Endothelial cell of umbilical vein (primary cell): ENCODE data around the gene NKAIN4. TPM values are rescaled to one million over a fixed set of nuclear protein-coding genes. Genes with fewer than 3 reads are reported as not detected.

ENCODE experiments used
- BruUV-seq: library from RNA; stranded (reverse); fragments of 400-500 nt; replicated peaks from 2 replicates; lab custom pipeline; 2021; lab: Mats Ljungman, UMichigan
- CTCF ChIA-PET: fragments of 300-600, 350-600 bp; sonication (Branson Sonifier 250); formaldehyde crosslinking; loops from one replicate; lab custom pipeline; 2021; ENCODE audit warnings: antibody characterized with exemption, inconsistent platforms; lab: Charles Lee
- POLR2A ChIA-PET: fragments of 300-600, 350-600 bp; sonication (Branson Sonifier 250); formaldehyde crosslinking; loops from one replicate; lab custom pipeline; 2021; ENCODE audit warnings: antibody characterized with exemption, inconsistent platforms; lab: Charles Lee
- DNase-seq: peaks from one replicate; pipeline ENCODE4 v3.0.0-alpha.2; 2011; ENCODE audit warnings: low read depth, low spot score
- FAIRE-seq: peaks from 2 replicates; lab custom pipeline; 2011; peaks lifted over from hg19 to GRCh38; lab: Jason Lieb, UNC
- H2AFZ ChIP-seq: 2 replicates; pipeline ENCODE4 v1.6.0; 2012; ENCODE audit warnings: low read depth, low read length, control low read depth, inconsistent platforms
- H3K27ac ChIP-seq: 2 replicates; pipeline ENCODE4 v1.5.1; 2011; ENCODE audit warnings: low read depth, mild to moderate bottlenecking, control low read depth, low read length, moderate library complexity; ENCODE audit not compliant: insufficient read depth
- H3K27me3 ChIP-seq, 2 experiments: 2 replicates each; pipeline versions ENCODE4 v1.6.0 to v1.6.1; 2011; ENCODE audit warnings: low read length in 2 of 2, mixed read lengths in 1 of 2; ENCODE audit not compliant: control insufficient read depth in 2 of 2, insufficient read depth in 2 of 2
- H3K36me3 ChIP-seq, 2 experiments: 2 replicates in 1 of 2; 3 replicates in 1 of 2; pipeline ENCODE4 v1.5.1; 2011; ENCODE audit warnings: low read length in 2 of 2, mild to moderate bottlenecking in 1 of 2, moderate library complexity in 1 of 2; ENCODE audit not compliant: control insufficient read depth in 2 of 2, insufficient read depth in 2 of 2; ENCODE audit errors: extremely low read depth in 1 of 2
- H3K4me1 ChIP-seq: 3 replicates; pipeline ENCODE4 v1.5.1; 2011; ENCODE audit warnings: mild to moderate bottlenecking, low read length; ENCODE audit not compliant: control insufficient read depth, insufficient read depth; ENCODE audit errors: extremely low read depth
- H3K4me2 ChIP-seq: 2 replicates; pipeline ENCODE4 v1.6.1; 2011; ENCODE audit warnings: low read length, control low read depth, mixed read lengths; ENCODE audit not compliant: insufficient read depth
- H3K4me3 ChIP-seq, 3 experiments: fragments of 200-600 bp in 1 of 3; sonication (generic), shearing (Covaris generic) in 1 of 3; replicated peaks in 1 of 3; 2 replicates each; pipeline ENCODE4 v1.5.1; 2011 to 2016; ENCODE audit warnings: control low read depth in 3 of 3, low read length in 3 of 3, mild to moderate bottlenecking in 2 of 3, inconsistent platforms in 1 of 3, low read depth in 1 of 3, moderate library complexity in 1 of 3; ENCODE audit not compliant: insufficient read depth in 1 of 3
- H3K79me2 ChIP-seq: 2 replicates; pipeline ENCODE4 v1.6.0; 2012; ENCODE audit warnings: low read length, inconsistent platforms; ENCODE audit not compliant: control insufficient read depth, insufficient read depth
- H3K9ac ChIP-seq: replicated peaks from 2 replicates; pipeline ENCODE3; 2011; ENCODE audit warnings: low read length, control low read depth; ENCODE audit not compliant: insufficient read depth; ENCODE audit errors: extremely low read depth
- H3K9me1 ChIP-seq: replicated peaks from 3 replicates; pipeline ENCODE4 v1.6.0; 2011; ENCODE audit warnings: mild to moderate bottlenecking, low read length; ENCODE audit not compliant: control insufficient read depth, insufficient read depth; ENCODE audit errors: extremely low read depth
- H3K9me3 ChIP-seq: replicated peaks from 2 replicates; pipeline ENCODE4 v1.5.1; 2012; ENCODE audit warnings: low read length, inconsistent platforms; ENCODE audit not compliant: control insufficient read depth, insufficient read depth
- H4K20me1 ChIP-seq: replicated peaks from 2 replicates; pipeline ENCODE3; 2011; ENCODE audit warnings: mild to moderate bottlenecking, low read length; ENCODE audit not compliant: control insufficient read depth, insufficient read depth; ENCODE audit errors: extremely low read depth
- EZH2 ChIP-seq: IDR thresholded peaks from 2 replicates; pipeline ENCODE4 v1.6.1; 2012; ENCODE audit warnings: borderline replicate concordance, low read depth, mild to moderate bottlenecking, moderate library complexity, low read length, inconsistent platforms; ENCODE audit not compliant: severe bottlenecking
- FOS ChIP-seq: IDR thresholded peaks from 2 replicates; pipeline ENCODE4 v1.6.1; 2011; ENCODE audit warnings: mild to moderate bottlenecking, low read length, moderate library complexity, borderline replicate concordance; ENCODE audit not compliant: insufficient read depth
- GATA2 ChIP-seq: IDR thresholded peaks from 2 replicates; pipeline ENCODE4 v1.7.0; 2011; ENCODE audit warnings: low read depth, mild to moderate bottlenecking, moderate library complexity, mixed read lengths, low read length; ENCODE audit not compliant: insufficient read length, insufficient read depth
- JUN ChIP-seq: IDR thresholded peaks from 2 replicates; pipeline ENCODE4 v1.6.1; 2011; ENCODE audit warnings: borderline replicate concordance, low read depth; ENCODE audit not compliant: insufficient read length, insufficient read depth
- MYC ChIP-seq: IDR thresholded peaks from one replicate; pipeline ENCODE4 v1.6.1; 2011; ENCODE audit warnings: mild to moderate bottlenecking, low read depth, low read length
- POLR2A ChIP-seq: IDR thresholded peaks from 2 replicates; pipeline ENCODE4 v1.6.1; 2012; ENCODE audit warnings: low read depth, mild to moderate bottlenecking, control low read depth, low read length
- POLR2AphosphoS5 ChIP-seq: IDR thresholded peaks from 2 replicates; pipeline ENCODE4 v1.6.1; 2012; ENCODE audit warnings: low read depth, mild to moderate bottlenecking, control low read depth, low read length, moderate library complexity; ENCODE audit not compliant: insufficient read depth
- dilution Hi-C: fragments of 300-500 bp; cut with MboI; formaldehyde crosslinking; loops from one replicate; pipeline ENCODE4 v1.15.0; 2019; ENCODE audit warnings: low sequenced_read_pairs; ENCODE audit not compliant: extremely low pct_ligation_motif_present
- intact Hi-C: fragments of 100-400 bp; cut with micrococcal nuclease; formaldehyde crosslinking; loops from one replicate; pipeline ENCODE4 v1.10.0; 2022
- polyA plus RNA-seq, 4 experiments: library from polyadenylated mRNA; depleted of rRNA in 3 of 4; stranded (reverse) in 3 of 4; unstranded in 1 of 4; fragments of >200 nt; gene quantifications; 2 replicates each; pipeline versions ENCODE4 v1.2.1 to v1.2.3, GENCODE V29; 2011 to 2012; ENCODE audit warnings: missing spikeins in 1 of 4
- total RNA-seq: library from RNA; stranded (reverse); gene quantifications from 2 replicates; pipeline ENCODE4 v1.2.3, GENCODE V29; 2021
- TF ChIP-seq, protein P1 (sequence below): IDR thresholded peaks from 2 replicates; pipeline ENCODE4 v1.6.1; 2011; ENCODE audit not compliant: insufficient read depth, insufficient read length
- TF ChIP-seq, protein P2 (sequence below), 2 donors: IDR thresholded peaks; 1 replicate in 1 of 2; 2 replicates in 1 of 2; pipeline ENCODE4 v1.5.1; 2011; ENCODE audit warnings: low read length in 2 of 2, mild to moderate bottlenecking in 2 of 2, moderate library complexity in 2 of 2, control low read depth in 1 of 2, inconsistent platforms in 1 of 2, low read depth in 1 of 2; ENCODE audit not compliant: insufficient read depth in 1 of 2; ENCODE audit errors: extremely low read depth in 1 of 2

The NKAIN4 gene
- total and polyA plus RNA-seq, 2 donors (not counting 3 experiments of a cell fraction or from before 2014, with no cell fraction given): 0.04 TPM; not detected in 1

DNA sequence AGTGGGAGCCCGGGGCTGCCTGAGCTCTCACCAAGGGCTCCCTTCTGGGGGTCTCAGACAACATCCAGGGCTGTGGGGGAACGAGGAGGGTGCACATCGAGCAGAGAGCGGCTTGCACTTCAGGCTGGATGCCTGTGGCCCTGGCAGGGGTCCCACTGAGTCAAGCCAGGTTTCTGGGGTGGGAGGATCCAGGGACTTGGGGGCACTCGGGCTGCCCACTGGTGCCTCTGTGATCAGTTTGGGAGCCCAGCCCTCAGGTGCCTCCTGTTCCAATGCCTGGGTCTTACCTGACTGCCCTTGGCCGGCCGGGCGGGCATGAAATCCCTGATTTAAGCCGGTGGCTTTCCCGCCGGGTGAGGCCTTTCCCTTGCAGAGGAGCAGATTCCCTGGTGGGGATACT lies 39.2 kb upstream of the NKAIN4 start:
- Histone ChIP-seq H3K4me2 (no peak overlapping the region), H4K20me1 (no peaks in the 10 kb centered on the region), H3K4me3 (no peak overlapping the region), H3K27ac (no peak overlapping the region), H3K9me3 (no peaks in the 10 kb centered on the region), H3K4me1 (no peaks in the 10 kb centered on the region), H3K79me2 (no peaks in the 10 kb centered on the region), H3K27me3 (peaks cover 8 to 12% of the 10 kb centered on the region in 2 experiments), H3K36me3 (peaks cover 0 to 4% of the 10 kb centered on the region in 2 experiments), H2AFZ (no peak overlapping the region), H3K9me1 (no peaks in the 10 kb centered on the region), H3K9ac (no peak overlapping the region)
- FAIRE-seq (no peak), DNase-seq (no peak)
- intact Hi-C loops (loop anchor here (5.0 kb wide), 1 partner anchor 71 kb away; no protein-coding TSS in a partner anchor), dilution Hi-C loops (no loop called here)
- TF ChIP-seq, protein P1, sequence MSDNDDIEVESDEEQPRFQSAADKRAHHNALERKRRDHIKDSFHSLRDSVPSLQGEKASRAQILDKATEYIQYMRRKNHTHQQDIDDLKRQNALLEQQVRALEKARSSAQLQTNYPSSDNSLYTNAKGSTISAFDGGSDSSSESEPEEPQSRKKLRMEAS: no peak
- no peak for TF ChIP-seq FOS
- ChIA-PET CTCF (interaction anchor here (2.0 to 3.8 kb wide), 2 partner anchors 70 to 88 kb away, joined by 7 to 50 read pairs; no protein-coding TSS in a partner anchor), POLR2A (no interaction called here)
- no TSS peak for BruUV-seq

DNA sequence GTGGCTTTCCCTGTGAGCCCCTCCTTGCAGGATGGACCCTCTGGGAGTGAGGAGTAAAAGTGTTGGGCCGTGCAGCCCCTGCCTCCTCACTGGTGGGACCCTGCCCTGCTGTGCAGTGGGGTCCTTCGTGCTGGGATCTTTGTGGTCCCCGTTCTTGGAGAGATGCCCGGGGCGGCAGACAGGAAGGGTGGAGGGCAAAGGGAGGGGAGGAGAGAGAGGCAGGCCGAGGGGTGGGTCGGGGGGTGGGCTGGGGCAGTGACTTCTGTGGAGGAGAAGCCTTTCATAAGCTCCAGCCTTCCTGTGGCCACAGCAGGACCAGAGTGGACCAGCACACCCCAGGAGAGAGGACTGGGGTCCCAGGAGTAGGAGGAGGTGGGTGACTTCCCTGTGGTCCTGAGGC lies 38.6 kb upstream of the NKAIN4 start, which contains the start of gene COL20A1:
TSS of gene COL20A1 (plus strand) at position 283 of the 400 bp plus-strand sequence. CDS start 1,922 bp downstream, outside the sequence.
- TF ChIP-seq POLR2A: no peak
- TF ChIP-seq, protein P1: no peak
- no peak for TF ChIP-seq GATA2
- no peak for TF ChIP-seq EZH2
- TF ChIP-seq, protein P2, sequence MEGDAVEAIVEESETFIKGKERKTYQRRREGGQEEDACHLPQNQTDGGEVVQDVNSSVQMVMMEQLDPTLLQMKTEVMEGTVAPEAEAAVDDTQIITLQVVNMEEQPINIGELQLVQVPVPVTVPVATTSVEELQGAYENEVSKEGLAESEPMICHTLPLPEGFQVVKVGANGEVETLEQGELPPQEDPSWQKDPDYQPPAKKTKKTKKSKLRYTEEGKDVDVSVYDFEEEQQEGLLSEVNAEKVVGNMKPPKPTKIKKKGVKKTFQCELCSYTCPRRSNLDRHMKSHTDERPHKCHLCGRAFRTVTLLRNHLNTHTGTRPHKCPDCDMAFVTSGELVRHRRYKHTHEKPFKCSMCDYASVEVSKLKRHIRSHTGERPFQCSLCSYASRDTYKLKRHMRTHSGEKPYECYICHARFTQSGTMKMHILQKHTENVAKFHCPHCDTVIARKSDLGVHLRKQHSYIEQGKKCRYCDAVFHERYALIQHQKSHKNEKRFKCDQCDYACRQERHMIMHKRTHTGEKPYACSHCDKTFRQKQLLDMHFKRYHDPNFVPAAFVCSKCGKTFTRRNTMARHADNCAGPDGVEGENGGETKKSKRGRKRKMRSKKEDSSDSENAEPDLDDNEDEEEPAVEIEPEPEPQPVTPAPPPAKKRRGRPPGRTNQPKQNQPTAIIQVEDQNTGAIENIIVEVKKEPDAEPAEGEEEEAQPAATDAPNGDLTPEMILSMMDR (IDR thresholded peaks at IDR 0.05; ENCODE audit: extremely low read depth in 1 of 2, insufficient read depth in 1 of 2, low read depth in 1 of 2, low read length in 2 of 2): no peak
- no peak for TF ChIP-seq MYC
- no peak for TF ChIP-seq JUN
- no peak for TF ChIP-seq FOS
- TF ChIP-seq POLR2AphosphoS5: no peak
- FAIRE-seq (no peak), DNase-seq (no peak)
- Histone ChIP-seq H3K4me3 (no peak within 1 kb of the TSS), H3K27me3 (peaks cover 8 to 12% of the 10 kb centered on the region in 2 experiments), H3K79me2 (no peaks in the 10 kb centered on the region), H3K9ac (no peak within 1 kb of the TSS), H3K9me3 (no peaks in the 10 kb centered on the region), H3K4me2 (no peak within 1 kb of the TSS), H3K27ac (no peak within 1 kb of the TSS), H3K36me3 (peaks cover 0 to 7% of the 10 kb centered on the region in 2 experiments), H3K9me1 (no peaks in the 10 kb centered on the region), H2AFZ (no peak within 1 kb of the TSS), H4K20me1 (no peaks in the 10 kb centered on the region), H3K4me1 (no peaks in the 10 kb centered on the region)
- intact Hi-C loops: loop anchor here (5.0 kb wide), 1 partner anchor 71 kb away; no protein-coding TSS in a partner anchor
- CTCF ChIA-PET: interaction anchor here (3.8 kb wide), 1 partner anchor 70 kb away, joined by 50 read pairs; no protein-coding TSS in a partner anchor
- dilution Hi-C loops: no loop called here
- no TSS peak for BruUV-seq
- POLR2A ChIA-PET: no interaction called here
